HepG2 (cell line): ENCODE measurements around the gene KIF24. TPM values are rescaled to one million over a fixed set of nuclear protein-coding genes. Genes with fewer than 3 reads are reported as not detected.

Source experiments
- CHCHD3 ChIP-seq: sonication (generic); formaldehyde crosslinking; IDR thresholded peaks from 2 replicates; pipeline ENCODE4 v1.8.0; 2022; ENCODE audit warnings: mild to moderate bottlenecking, missing genetic modification reagents, moderate library complexity
- EEA1 ChIP-seq: sonication (generic); formaldehyde crosslinking; IDR thresholded peaks from 2 replicates; pipeline ENCODE4 v1.5.1; 2020; ENCODE audit warnings: mild to moderate bottlenecking, missing genetic modification reagents, borderline replicate concordance
- NFATC3 ChIP-seq: sonication (generic); formaldehyde crosslinking; IDR thresholded peaks from 2 replicates; pipeline ENCODE4 v1.5.1; 2020; ENCODE audit warnings: mild to moderate bottlenecking, missing genetic modification reagents
- POLR2AphosphoS2 ChIP-seq: IDR thresholded peaks from 2 replicates; pipeline ENCODE4 v1.6.1; 2011; ENCODE audit warnings: low read depth, low read length, improper control_type of control experiment
- TBP ChIP-seq: sonication (generic); formaldehyde crosslinking; IDR thresholded peaks from 2 replicates; pipeline ENCODE4 v1.5.0; 2020; ENCODE audit warnings: missing genetic modification reagents
- TOE1 ChIP-seq: sonication (generic); formaldehyde crosslinking; IDR thresholded peaks from 2 replicates; pipeline ENCODE4 v1.4.0; 2020; ENCODE audit warnings: mild to moderate bottlenecking, missing genetic modification reagents
- ZFX ChIP-seq: sonication (generic); formaldehyde crosslinking; IDR thresholded peaks from 2 replicates; pipeline ENCODE4 v1.4.0; 2020; ENCODE audit warnings: mild to moderate bottlenecking, low read depth, missing genetic modification reagents, moderate library complexity
- ZNF547 ChIP-seq: sonication (generic); formaldehyde crosslinking; IDR thresholded peaks from 2 replicates; pipeline ENCODE4 v1.5.1; 2020; ENCODE audit warnings: mild to moderate bottlenecking, missing genetic modification reagents
- ZNF703 ChIP-seq: sonication (generic); formaldehyde crosslinking; IDR thresholded peaks from 2 replicates; pipeline ENCODE4 v1.5.1; 2020; ENCODE audit warnings: missing genetic modification reagents, mild to moderate bottlenecking, moderate library complexity, borderline replicate concordance
- ZNF782 ChIP-seq: sonication (generic); formaldehyde crosslinking; IDR thresholded peaks from 2 replicates; pipeline ENCODE4 v1.4.0; 2020; ENCODE audit warnings: missing genetic modification reagents, mild to moderate bottlenecking, borderline replicate concordance
- polyA plus RNA-seq, 8 experiments: library from polyadenylated mRNA; depleted of rRNA in 3 of 8; stranded (reverse) in 7 of 8; unstranded in 1 of 8; fragments of >200 nt; fragmentation: Illumina TruSeq in 4 of 8; extraction: Trizol in 4 of 8; gene quantifications; 2 replicates each; pipeline versions ENCODE4 v1.2.1 to v1.2.3, GENCODE V29; 2011 to 2016; ENCODE audit warnings: low read depth in 4 of 8, missing spikeins in 1 of 8, mixed read lengths in 1 of 8; ENCODE audit not compliant: insufficient read depth in 1 of 8
- total RNA-seq, 5 experiments: library from RNA; depleted of rRNA; stranded (reverse); fragments of >200 nt; fragmentation: Illumina TruSeq; extraction: Trizol; gene quantifications; 2 replicates each; pipeline ENCODE4 v1.2.3, GENCODE V29; 2016; ENCODE audit warnings: low read depth in 1 of 5
- TF ChIP-seq, protein P1 (sequence below): IDR thresholded peaks from 2 replicates; pipeline ENCODE4 v1.6.1; 2016
- TF ChIP-seq, protein P2 (sequence below), 2 experiments: IDR thresholded peaks; 2 replicates each; pipeline ENCODE4 v1.6.1; 2011 to 2012; ENCODE audit warnings: low read length in 2 of 2, borderline replicate concordance in 1 of 2, low read depth in 1 of 2, mild to moderate bottlenecking in 1 of 2, moderate library complexity in 1 of 2
- TF ChIP-seq, protein P3 (sequence below): sonication (generic); formaldehyde crosslinking; IDR thresholded peaks from 2 replicates; pipeline ENCODE4 v1.4.0; 2020; ENCODE audit warnings: mild to moderate bottlenecking, low read depth, missing genetic modification reagents
- TF ChIP-seq, protein P4 (sequence below): sonication (generic); formaldehyde crosslinking; IDR thresholded peaks from 2 replicates; pipeline ENCODE4 v1.4.0; 2020; ENCODE audit warnings: low read depth, missing genetic modification reagents
- TF ChIP-seq, protein P5 (sequence below): sonication (generic); formaldehyde crosslinking; IDR thresholded peaks from 2 replicates; pipeline ENCODE4 v1.9.0; 2021; ENCODE audit warnings: missing genetic modification reagents, borderline replicate concordance

KIF24 gene
- total and polyA plus RNA-seq, 2 of the 13 experiments (the other 11 are each of a cell fraction or from before 2014, with no cell fraction given) = 1.1 to 3.0 TPM

DNA sequence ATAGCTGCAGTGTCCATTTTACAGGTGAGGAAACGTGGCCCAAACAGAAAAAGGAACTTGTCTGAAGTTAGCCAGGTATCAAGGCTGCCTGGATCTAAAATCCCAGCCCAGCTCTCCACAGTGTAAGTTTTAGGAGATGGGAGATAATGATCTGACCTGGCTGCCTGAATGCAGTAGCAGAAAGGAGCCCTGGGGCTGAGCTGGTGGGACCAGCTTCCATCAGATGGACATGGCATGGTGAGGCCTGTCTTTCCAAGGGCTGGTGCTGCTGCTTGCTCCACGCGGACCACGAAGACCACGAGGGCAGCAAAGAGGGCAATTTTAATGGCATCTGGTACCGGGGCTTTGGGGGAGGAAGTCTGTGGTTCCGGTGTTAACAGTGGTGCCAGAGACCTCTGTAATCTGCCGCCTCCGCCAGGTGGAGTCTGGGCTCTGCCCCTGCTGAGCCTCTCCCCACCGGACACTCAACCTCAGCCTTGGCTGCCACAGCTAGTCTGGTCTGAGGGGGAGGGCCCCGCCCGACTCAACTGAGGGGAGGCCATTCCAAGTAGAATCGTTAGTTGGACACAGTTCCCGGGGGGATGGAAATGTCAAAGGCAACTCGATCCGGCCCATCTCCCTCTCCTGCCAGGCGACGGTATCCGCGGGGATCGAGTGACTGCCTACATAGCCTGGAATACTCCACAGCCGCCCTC lies 47.0 kb upstream of the KIF24 start (continued):
- TF ChIP-seq ZNF703 (CRISPR knock-in tag) = 0 out of 2 replicates have a peak, but pooled peaks have one; percentile 36
- TF ChIP-seq, protein P1, sequence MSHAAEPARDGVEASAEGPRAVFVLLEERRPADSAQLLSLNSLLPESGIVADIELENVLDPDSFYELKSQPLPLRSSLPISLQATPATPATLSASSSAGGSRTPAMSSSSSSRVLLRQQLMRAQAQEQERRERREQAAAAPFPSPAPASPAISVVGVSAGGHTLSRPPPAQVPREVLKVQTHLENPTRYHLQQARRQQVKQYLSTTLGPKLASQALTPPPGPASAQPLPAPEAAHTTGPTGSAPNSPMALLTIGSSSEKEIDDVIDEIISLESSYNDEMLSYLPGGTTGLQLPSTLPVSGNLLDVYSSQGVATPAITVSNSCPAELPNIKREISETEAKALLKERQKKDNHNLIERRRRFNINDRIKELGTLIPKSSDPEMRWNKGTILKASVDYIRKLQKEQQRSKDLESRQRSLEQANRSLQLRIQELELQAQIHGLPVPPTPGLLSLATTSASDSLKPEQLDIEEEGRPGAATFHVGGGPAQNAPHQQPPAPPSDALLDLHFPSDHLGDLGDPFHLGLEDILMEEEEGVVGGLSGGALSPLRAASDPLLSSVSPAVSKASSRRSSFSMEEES (CRISPR knock-in tag) = no peak
- TF ChIP-seq, protein P2, sequence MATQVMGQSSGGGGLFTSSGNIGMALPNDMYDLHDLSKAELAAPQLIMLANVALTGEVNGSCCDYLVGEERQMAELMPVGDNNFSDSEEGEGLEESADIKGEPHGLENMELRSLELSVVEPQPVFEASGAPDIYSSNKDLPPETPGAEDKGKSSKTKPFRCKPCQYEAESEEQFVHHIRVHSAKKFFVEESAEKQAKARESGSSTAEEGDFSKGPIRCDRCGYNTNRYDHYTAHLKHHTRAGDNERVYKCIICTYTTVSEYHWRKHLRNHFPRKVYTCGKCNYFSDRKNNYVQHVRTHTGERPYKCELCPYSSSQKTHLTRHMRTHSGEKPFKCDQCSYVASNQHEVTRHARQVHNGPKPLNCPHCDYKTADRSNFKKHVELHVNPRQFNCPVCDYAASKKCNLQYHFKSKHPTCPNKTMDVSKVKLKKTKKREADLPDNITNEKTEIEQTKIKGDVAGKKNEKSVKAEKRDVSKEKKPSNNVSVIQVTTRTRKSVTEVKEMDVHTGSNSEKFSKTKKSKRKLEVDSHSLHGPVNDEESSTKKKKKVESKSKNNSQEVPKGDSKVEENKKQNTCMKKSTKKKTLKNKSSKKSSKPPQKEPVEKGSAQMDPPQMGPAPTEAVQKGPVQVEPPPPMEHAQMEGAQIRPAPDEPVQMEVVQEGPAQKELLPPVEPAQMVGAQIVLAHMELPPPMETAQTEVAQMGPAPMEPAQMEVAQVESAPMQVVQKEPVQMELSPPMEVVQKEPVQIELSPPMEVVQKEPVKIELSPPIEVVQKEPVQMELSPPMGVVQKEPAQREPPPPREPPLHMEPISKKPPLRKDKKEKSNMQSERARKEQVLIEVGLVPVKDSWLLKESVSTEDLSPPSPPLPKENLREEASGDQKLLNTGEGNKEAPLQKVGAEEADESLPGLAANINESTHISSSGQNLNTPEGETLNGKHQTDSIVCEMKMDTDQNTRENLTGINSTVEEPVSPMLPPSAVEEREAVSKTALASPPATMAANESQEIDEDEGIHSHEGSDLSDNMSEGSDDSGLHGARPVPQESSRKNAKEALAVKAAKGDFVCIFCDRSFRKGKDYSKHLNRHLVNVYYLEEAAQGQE (IDR thresholded peaks at IDR 0.05; ENCODE audit: borderline replicate concordance in 1 of 2, low read depth in 1 of 2, low read length in 2 of 2) = no peak
- no peak for TF ChIP-seq POLR2AphosphoS2
- TF ChIP-seq ZNF547 = no peak
- no peak for TF ChIP-seq TBP
- TF ChIP-seq TOE1 (CRISPR knock-in tag) = no peak
- TF ChIP-seq, protein P3, sequence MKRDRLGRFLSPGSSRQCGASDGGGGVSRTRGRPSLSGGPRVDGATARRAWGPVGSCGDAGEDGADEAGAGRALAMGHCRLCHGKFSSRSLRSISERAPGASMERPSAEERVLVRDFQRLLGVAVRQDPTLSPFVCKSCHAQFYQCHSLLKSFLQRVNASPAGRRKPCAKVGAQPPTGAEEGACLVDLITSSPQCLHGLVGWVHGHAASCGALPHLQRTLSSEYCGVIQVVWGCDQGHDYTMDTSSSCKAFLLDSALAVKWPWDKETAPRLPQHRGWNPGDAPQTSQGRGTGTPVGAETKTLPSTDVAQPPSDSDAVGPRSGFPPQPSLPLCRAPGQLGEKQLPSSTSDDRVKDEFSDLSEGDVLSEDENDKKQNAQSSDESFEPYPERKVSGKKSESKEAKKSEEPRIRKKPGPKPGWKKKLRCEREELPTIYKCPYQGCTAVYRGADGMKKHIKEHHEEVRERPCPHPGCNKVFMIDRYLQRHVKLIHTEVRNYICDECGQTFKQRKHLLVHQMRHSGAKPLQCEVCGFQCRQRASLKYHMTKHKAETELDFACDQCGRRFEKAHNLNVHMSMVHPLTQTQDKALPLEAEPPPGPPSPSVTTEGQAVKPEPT = no peak
- TF ChIP-seq ZNF782 (CRISPR knock-in tag) = no peak
- no peak for TF ChIP-seq EEA1 (CRISPR knock-in tag)
- TF ChIP-seq, protein P4, sequence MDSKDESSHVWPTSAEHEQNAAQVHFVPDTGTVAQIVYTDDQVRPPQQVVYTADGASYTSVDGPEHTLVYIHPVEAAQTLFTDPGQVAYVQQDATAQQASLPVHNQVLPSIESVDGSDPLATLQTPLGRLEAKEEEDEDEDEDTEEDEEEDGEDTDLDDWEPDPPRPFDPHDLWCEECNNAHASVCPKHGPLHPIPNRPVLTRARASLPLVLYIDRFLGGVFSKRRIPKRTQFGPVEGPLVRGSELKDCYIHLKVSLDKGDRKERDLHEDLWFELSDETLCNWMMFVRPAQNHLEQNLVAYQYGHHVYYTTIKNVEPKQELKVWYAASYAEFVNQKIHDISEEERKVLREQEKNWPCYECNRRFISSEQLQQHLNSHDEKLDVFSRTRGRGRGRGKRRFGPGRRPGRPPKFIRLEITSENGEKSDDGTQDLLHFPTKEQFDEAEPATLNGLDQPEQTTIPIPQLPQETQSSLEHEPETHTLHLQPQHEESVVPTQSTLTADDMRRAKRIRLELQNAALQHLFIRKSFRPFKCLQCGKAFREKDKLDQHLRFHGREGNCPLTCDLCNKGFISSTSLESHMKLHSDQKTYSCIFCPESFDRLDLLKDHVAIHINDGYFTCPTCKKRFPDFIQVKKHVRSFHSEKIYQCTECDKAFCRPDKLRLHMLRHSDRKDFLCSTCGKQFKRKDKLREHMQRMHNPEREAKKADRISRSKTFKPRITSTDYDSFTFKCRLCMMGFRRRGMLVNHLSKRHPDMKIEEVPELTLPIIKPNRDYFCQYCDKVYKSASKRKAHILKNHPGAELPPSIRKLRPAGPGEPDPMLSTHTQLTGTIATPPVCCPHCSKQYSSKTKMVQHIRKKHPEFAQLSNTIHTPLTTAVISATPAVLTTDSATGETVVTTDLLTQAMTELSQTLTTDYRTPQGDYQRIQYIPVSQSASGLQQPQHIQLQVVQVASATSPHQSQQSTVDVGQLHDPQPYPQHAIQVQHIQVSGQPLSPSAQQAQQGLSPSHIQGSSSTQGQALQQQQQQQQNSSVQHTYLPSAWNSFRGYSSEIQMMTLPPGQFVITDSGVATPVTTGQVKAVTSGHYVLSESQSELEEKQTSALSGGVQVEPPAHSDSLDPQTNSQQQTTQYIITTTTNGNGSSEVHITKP = no peak
- TF ChIP-seq CHCHD3 = no peak
- TF ChIP-seq, protein P5, sequence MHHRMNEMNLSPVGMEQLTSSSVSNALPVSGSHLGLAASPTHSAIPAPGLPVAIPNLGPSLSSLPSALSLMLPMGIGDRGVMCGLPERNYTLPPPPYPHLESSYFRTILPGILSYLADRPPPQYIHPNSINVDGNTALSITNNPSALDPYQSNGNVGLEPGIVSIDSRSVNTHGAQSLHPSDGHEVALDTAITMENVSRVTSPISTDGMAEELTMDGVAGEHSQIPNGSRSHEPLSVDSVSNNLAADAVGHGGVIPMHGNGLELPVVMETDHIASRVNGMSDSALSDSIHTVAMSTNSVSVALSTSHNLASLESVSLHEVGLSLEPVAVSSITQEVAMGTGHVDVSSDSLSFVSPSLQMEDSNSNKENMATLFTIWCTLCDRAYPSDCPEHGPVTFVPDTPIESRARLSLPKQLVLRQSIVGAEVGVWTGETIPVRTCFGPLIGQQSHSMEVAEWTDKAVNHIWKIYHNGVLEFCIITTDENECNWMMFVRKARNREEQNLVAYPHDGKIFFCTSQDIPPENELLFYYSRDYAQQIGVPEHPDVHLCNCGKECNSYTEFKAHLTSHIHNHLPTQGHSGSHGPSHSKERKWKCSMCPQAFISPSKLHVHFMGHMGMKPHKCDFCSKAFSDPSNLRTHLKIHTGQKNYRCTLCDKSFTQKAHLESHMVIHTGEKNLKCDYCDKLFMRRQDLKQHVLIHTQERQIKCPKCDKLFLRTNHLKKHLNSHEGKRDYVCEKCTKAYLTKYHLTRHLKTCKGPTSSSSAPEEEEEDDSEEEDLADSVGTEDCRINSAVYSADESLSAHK = no peak
- TF ChIP-seq NFATC3 (CRISPR knock-in tag) = no peak
- peak; percentile 41; the same call in 1 of the 2 replicates for TF ChIP-seq ZFX (CRISPR knock-in tag)
